ENCODE data around the gene CAPN12. TPM values are rescaled to one million over a fixed set of nuclear protein-coding genes. Genes with fewer than 3 reads are reported as not detected.
"Not testable (repeated sequence)": the region's sequence is repeated elsewhere in the genome, so short reads cannot be mapped to it uniquely, and the experiment has no call there.

The CAPN12 gene
- total RNA-seq, 1 donor from 2014 or later: 12.4 TPM

- DNase-seq (no peak), ATAC-seq (ENCODE audit: low read depth) (no peak)
- Mint-ChIP-seq H3K27me3 (no peaks in the 10 kb centered on the region), H3K4me3 (no peak within 1 kb of the TSS), H3K27ac (no peak within 1 kb of the TSS), H3K36me3 (ENCODE audit: low read depth) (no peaks in the 10 kb centered on the region), H3K4me1 (peaks cover 6% of the 10 kb centered on the region), H3K9me3 (no peaks in the 10 kb centered on the region)
- no peak for TF ChIP-seq CTCF (IDR thresholded peaks at IDR 0.05)
- ChIA-PET POLR2A (no interaction called here), CTCF (no interaction called here)
- intact Hi-C loops (cut with micrococcal nuclease): no loop called here
Measured at GRCh38 chr19:38788478-38789243, 44.4 kb upstream of the CAPN12 start, which contains the start of gene LGALS7B. LGALS7B (plus strand) TSS chr19:38789200; CDS start chr19:38789227, 27 bp downstream.

- Mint-ChIP-seq H3K27ac (no peak overlapping the region), H3K4me3 (no peak overlapping the region), H3K9me3 (no peaks in the 10 kb centered on the region), H3K27me3 (peaks cover under 1% of the 10 kb centered on the region), H3K36me3 (ENCODE audit: low read depth) (no peaks in the 10 kb centered on the region), H3K4me1 (no peaks in the 10 kb centered on the region)
- DNase-seq: no peak
- no peak for TF ChIP-seq CTCF (IDR thresholded peaks at IDR 0.05)
- no peak for ATAC-seq (ENCODE audit: low read depth)
- ChIA-PET POLR2A (interaction anchor here (0.6 to 1.2 kb wide), 4 partner anchors 12 to 93 kb away, joined by 3 to 14 read pairs (median 6); no protein-coding TSS in a partner anchor), CTCF (interaction anchor here (1.3 kb wide), 1 partner anchor 17 kb away, joined by 3 read pairs; no protein-coding TSS in a partner anchor)
- intact Hi-C loops (cut with micrococcal nuclease): no loop called here
Measured at GRCh38 chr19:38786572-38787265, 42.4 kb upstream of the CAPN12 start.

GRCh38 chr19:38786061-38786460 is 41.8 kb upstream of the CAPN12 start:
- H3K4me3 Mint-ChIP-seq; CTCF ChIA-PET; DNase-seq; H3K4me1 Mint-ChIP-seq; ATAC-seq (ENCODE audit: low read depth); H3K9me3 Mint-ChIP-seq; intact Hi-C loops (cut with micrococcal nuclease); H3K36me3 Mint-ChIP-seq (ENCODE audit: low read depth); H3K27me3 Mint-ChIP-seq: not testable (repeated sequence)
- peak overlapping the region; percentile 53 for H3K27ac Mint-ChIP-seq
- POLR2A ChIA-PET: interaction anchor here (0.6 to 1.2 kb wide), 3 partner anchors 16 to 143 kb away, joined by 5 to 7 read pairs (median 6); no protein-coding TSS in a partner anchor

- Mint-ChIP-seq H3K27ac (no peak overlapping the region), H3K36me3 (ENCODE audit: low read depth) (no peaks in the 10 kb centered on the region), H3K9me3 (no peaks in the 10 kb centered on the region), H3K4me3 (no peak overlapping the region), H3K4me1 (no peaks in the 10 kb centered on the region), H3K27me3 (peaks cover 3% of the 10 kb centered on the region)
- no peak for ATAC-seq (ENCODE audit: low read depth)
- intact Hi-C loops (cut with micrococcal nuclease): no loop called here
- DNase-seq: no peak
- no peak for TF ChIP-seq CTCF (IDR thresholded peaks at IDR 0.05)
- POLR2A ChIA-PET: interaction anchor here (0.7 kb wide), 1 partner anchor 144 kb away, joined by 7 read pairs; no protein-coding TSS in a partner anchor
- CTCF ChIA-PET: no interaction called here
Measured at GRCh38 chr19:38785187-38785699, 41.0 kb upstream of the CAPN12 start.

- Mint-ChIP-seq H3K27ac (no peak overlapping the region), H3K36me3 (ENCODE audit: low read depth) (no peaks in the 10 kb centered on the region), H3K9me3 (no peaks in the 10 kb centered on the region), H3K27me3 (peaks cover 6% of the 10 kb centered on the region), H3K4me3 (no peak overlapping the region), H3K4me1 (no peaks in the 10 kb centered on the region)
- ChIA-PET CTCF (no interaction called here), POLR2A (no interaction called here)
- ATAC-seq (ENCODE audit: low read depth) (no peak), DNase-seq (no peak)
- TF ChIP-seq CTCF (IDR thresholded peaks at IDR 0.05): no peak
- intact Hi-C loops (cut with micrococcal nuclease): no loop called here
Measured at GRCh38 chr19:38784224-38784623, 40.0 kb upstream of the CAPN12 start.

- DNase-seq; H3K9me3 Mint-ChIP-seq; H3K27me3 Mint-ChIP-seq; CTCF ChIA-PET; H3K4me1 Mint-ChIP-seq; H3K4me3 Mint-ChIP-seq; H3K27ac Mint-ChIP-seq; H3K36me3 Mint-ChIP-seq (ENCODE audit: low read depth); ATAC-seq (ENCODE audit: low read depth); intact Hi-C loops (cut with micrococcal nuclease): not testable (repeated sequence)
- POLR2A ChIA-PET: interaction anchor here (0.6 to 1.3 kb wide), 4 partner anchors 17 to 94 kb away, joined by 3 to 9 read pairs (median 6); partner anchors contain the start of gene ECH1
Measured at GRCh38 chr19:38782212-38782611, 37.9 kb upstream of the CAPN12 start.
